Astrocyte of the spinal cord (primary cell): Measurements from ENCODE around the gene APOL1.
A peak's percentile ranks its signal among the peaks of the same experiment; 100 is the strongest.
"Not testable (repeated sequence)": the region's sequence is repeated elsewhere in the genome, so short reads cannot be mapped to it uniquely, and the experiment has no call there.

Experiments used
- DNase-seq: peaks from one replicate; pipeline ENCODE4 v3.0.0; 2011; ENCODE audit warnings: low read depth, low spot score
- H3K4me3 ChIP-seq: 2 replicates; pipeline ENCODE4 v1.5.1; 2011; ENCODE audit warnings: low read depth, mild to moderate bottlenecking, low read length, moderate library complexity
- in situ Hi-C: cut with HindIII; loops from 2 replicates; pipeline ENCODE4 v1.10.0; 2017; ENCODE audit warnings: low sequenced_read_pairs
- TF ChIP-seq, protein P1 (sequence below): IDR thresholded peaks from 2 replicates; pipeline ENCODE4 v1.5.1; 2012; ENCODE audit warnings: low read depth, mild to moderate bottlenecking, low read length, inconsistent platforms

Gene APOL1

GRCh38 chr22:36252754-36253522 is at the start of gene APOL1:
Gene APOL1, plus strand, starts transcription at chr22:36253133. Its CDS starts 1,823 bp downstream, at chr22:36254956.
- TF ChIP-seq, protein P1, sequence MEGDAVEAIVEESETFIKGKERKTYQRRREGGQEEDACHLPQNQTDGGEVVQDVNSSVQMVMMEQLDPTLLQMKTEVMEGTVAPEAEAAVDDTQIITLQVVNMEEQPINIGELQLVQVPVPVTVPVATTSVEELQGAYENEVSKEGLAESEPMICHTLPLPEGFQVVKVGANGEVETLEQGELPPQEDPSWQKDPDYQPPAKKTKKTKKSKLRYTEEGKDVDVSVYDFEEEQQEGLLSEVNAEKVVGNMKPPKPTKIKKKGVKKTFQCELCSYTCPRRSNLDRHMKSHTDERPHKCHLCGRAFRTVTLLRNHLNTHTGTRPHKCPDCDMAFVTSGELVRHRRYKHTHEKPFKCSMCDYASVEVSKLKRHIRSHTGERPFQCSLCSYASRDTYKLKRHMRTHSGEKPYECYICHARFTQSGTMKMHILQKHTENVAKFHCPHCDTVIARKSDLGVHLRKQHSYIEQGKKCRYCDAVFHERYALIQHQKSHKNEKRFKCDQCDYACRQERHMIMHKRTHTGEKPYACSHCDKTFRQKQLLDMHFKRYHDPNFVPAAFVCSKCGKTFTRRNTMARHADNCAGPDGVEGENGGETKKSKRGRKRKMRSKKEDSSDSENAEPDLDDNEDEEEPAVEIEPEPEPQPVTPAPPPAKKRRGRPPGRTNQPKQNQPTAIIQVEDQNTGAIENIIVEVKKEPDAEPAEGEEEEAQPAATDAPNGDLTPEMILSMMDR: no peak
- no peak for DNase-seq
- in situ Hi-C loops: no loop called here
- H3K4me3 ChIP-seq: peak within 1 kb of the TSS; percentile 13

DNA sequence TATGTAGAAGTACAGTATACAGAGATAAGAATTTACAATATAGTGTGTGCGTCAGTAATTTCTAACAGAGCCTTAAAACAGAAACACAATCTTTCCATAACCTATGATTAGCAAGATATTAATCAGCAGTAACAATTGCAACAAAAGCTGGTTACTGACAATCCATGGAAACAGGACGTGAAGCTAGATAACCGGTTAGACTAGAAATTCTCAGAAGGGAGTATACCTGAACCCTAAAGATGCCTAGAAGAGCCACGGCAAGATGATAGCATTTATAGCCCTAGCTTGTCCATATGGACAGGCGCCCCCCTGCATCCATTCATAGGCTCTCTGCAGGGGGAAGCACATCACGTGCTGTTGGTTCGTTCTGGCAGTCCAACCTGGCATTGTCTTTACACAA is 49.5 kb upstream of the APOL1 start:
- H3K4me3 ChIP-seq, in situ Hi-C loops, DNase-seq: not testable (repeated sequence)

GRCh38 chr22:36204001-36204631 is 48.8 kb upstream of the APOL1 start:
- in situ Hi-C loops: no loop called here
- no peak overlapping the region for H3K4me3 ChIP-seq
- TF ChIP-seq, protein P1: no peak
- DNase-seq: no peak

DNA sequence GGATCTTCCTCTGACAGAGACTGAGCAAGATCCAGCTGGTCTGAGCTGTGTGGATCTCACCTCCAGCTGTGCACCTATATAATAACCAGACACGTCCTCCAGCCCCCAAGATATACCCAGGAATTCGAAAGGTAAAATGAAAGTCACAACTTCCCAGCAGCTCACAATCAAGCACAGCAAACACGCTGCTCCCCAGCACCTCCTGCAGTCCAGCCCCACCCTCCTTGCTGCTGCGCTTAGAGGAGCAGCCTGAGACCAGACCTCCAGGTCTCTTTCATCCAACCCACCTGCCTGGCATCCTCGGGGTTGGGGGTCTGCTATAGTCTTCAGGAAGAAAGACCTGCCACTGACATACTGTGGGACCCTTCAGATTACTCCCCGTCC is 48.3 kb upstream of the APOL1 start:
- in situ Hi-C loops: no loop called here
- TF ChIP-seq, protein P1: no peak
- DNase-seq: no peak
- H3K4me3 ChIP-seq: no peak overlapping the region

- H3K4me3 ChIP-seq, DNase-seq, in situ Hi-C loops: not testable (repeated sequence)
Observed at GRCh38 chr22:36205573-36205972, 47.4 kb upstream of the APOL1 start.

- TF ChIP-seq, protein P1: no peak
- in situ Hi-C loops: no loop called here
- DNase-seq: no peak
- H3K4me3 ChIP-seq: no peak overlapping the region
Observed at GRCh38 chr22:36206255-36206654, 46.7 kb upstream of the APOL1 start.

GRCh38 chr22:36208162-36208765 is 44.7 kb upstream of the APOL1 start:
- TF ChIP-seq, protein P1: no peak
- H3K4me3 ChIP-seq: no peak overlapping the region
- DNase-seq: no peak
- in situ Hi-C loops: no loop called here
